CD4-positive, alpha-beta T cell treated with Interferon alpha-2 for 1 hour (primary cell): Measurements from ENCODE around the gene FAM181B.

Experiments used
- DNase-seq, 2 donors: peaks; one replicate each; pipeline ENCODE4 v3.0.0-alpha.2; 2020 to 2022

The FAM181B gene, protein sequence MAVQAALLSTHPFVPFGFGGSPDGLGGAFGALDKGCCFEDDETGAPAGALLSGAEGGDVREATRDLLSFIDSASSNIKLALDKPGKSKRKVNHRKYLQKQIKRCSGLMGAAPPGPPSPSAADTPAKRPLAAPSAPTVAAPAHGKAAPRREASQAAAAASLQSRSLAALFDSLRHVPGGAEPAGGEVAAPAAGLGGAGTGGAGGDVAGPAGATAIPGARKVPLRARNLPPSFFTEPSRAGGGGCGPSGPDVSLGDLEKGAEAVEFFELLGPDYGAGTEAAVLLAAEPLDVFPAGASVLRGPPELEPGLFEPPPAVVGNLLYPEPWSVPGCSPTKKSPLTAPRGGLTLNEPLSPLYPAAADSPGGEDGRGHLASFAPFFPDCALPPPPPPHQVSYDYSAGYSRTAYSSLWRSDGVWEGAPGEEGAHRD

DNA sequence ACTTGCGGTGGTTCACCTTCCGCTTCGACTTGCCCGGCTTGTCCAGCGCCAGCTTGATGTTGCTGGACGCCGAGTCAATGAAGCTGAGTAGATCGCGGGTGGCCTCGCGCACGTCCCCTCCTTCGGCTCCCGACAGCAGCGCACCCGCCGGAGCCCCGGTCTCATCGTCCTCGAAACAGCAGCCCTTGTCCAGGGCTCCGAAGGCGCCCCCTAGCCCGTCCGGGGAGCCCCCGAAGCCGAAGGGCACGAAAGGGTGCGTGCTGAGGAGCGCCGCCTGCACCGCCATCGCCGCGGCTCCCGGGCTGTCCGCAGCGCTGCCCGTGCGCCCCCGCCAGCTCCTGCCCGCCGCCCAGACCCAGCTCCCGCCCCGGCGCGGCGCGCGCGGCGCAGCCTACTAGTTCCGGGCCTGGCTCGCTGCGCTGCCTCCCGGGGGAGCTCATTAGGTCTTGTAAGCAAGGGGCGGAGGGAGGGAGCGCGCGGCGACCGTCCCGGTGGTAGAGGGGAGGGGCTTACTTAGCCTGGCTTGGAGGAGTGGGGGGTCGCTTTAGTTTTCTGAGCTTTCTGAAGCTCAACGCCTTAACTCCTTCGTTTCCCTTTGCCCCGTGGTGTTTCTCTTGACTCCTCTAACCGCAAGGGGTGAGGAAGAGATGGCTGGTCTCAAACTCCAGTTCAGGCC, at the start of gene FAM181B:
TSS of gene FAM181B (minus strand) at position 421 of the 676 bp plus-strand sequence. CDS start at position 286, 135 bp downstream.
- peak in 1 of 2 donors; percentile 18 for DNase-seq

DNA sequence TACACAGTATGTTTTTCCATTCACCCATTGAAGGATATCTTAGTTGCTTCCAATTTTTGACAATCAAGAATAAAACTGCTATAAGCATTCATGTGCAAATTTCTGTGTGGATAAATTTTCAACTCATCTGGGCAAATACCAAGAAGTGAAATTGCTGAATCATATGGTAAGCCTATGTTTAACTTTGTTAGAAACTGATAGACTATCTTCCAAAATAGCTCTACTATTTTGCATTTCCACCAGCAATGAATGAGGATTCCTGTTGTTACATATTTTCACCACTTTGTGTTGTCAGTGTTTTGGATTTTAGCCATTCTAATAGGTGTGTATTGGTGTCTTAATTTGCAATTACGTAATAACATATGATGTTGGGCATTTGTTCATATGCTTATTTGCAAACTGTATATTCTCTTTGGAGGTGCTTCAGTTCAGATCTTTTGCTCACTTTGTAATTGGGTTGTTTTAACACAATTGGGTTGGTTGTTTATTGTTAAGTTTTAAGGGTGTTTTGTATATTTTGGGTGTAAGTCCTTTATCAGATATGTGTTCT, 49.2 kb upstream of the FAM181B start:
- no peak for DNase-seq

DNA sequence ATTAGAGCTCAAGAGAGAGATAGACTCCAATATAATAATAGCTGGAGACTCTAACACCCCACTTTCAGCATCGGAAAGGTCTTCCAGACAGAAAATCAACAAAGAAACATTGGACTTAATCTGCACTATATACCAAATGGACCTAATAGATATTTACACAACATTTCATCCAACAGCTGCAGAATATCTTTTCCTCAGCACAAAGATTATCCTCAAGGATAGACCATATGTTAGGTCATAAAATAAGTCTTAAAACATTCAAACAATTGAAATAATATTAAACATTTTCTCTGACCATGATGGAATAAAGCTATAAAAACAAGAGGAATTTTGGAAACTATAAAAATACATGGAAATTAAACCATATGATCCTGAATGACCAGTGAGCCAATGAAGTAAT, 45.1 kb upstream of the FAM181B start:
- DNase-seq, result no peak

DNA sequence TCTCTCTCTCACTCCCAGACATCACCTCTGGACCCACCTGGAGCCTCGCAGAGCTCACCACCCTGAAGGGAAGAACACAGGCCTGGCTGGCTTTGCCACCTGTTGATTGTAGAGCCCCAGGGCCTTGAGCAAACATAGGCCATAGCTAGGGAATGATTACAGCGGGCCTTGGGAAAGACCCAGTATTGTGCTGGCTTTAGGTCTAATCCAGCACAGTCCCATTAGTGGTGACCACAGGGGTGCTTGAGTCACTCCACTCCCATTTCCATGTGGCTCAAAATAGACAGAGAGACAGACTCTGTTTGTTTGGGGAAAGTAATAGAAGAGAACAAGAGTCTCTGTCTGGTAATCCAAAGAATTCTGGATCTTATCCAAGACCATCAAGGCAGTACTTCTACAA, 42.7 kb upstream of the FAM181B start:
- DNase-seq, result no peak

DNA sequence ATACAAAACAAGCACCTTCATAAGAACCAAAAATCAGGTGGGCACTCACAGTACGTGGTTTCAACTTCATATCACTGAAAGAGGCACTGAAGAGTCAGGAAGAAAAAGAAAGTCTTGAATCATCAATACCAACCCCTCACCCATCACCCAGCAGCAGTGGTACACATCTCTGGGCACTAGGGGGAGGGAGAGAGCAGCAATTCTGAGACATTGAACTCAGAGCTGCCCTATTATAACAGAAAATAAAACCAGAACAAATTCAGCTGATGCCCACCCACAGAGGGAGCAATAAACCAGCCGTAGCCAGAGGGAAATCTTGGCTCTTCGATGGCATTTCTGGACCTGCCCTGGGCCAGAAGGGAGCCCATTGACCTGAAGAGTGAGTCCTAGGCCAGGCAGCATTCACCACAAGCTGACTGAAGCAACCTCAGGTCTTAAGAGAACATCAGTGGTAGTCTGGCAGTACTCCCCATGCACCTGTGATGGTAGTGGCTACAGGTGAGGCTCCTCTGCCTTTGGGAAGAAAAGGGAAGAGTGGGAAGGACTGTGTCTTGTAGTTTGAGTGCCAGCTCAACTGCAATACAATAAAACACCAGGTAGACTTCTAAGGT, 42.2 kb upstream of the FAM181B start:
- peak in 1 of 2 donors; percentile 35 for DNase-seq

DNA sequence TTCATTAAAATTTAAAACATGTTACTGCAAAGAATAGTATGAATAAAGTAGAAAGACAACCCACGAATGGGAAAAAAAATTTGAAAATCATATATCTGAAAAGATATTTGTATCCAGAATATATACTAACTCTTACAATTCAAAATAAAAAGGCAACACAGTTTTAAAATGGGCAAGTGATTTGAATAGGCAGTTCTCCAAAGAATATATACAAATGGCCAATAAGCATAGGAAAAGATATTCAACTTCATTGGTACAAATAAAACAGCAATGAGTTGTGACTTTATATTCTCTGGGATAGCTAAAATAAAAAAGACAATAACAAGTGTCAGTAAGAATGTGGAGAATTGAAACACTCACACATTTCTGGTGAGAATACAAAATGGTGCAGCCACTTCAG, 41.6 kb upstream of the FAM181B start:
- DNase-seq, result no peak

DNA sequence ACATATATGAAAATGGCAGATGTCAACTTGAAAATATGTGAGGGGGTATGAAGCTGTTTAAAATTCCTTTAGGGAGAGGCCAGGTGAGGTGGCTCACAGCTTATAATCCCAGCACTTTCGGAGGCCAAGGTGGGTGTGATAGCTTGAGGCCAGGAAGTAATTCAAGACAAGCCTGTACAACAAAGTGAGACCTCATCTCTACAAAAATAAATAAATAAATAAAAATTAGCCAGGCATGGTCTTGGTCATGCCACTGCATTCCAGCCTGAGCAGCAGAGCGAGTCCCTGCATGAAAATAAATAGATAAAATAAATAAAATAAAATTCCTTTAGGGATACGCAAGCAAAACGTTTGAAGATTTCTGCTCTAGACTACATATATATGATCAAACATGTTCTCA, 38.1 kb upstream of the FAM181B start:
- no peak for DNase-seq

DNA sequence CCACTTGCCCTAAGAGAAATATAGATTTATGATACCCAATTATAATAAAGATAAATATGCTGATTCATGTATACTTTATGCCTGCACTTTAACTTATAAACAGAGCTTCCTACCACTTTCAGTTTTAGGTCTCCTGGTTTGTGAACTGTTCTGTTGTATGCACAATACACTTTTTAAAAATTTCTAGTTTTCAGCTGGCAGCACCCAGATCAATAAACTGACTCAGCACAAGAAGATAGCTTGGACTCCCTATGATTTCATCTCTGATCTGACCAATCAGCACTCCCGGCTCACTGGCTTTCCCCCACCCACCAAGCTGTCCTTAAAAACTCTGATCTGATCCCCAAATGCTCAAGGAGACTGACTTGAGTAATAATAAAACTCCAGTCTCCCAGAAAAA, 33.5 kb upstream of the FAM181B start:
- DNase-seq, result no peak

DNA sequence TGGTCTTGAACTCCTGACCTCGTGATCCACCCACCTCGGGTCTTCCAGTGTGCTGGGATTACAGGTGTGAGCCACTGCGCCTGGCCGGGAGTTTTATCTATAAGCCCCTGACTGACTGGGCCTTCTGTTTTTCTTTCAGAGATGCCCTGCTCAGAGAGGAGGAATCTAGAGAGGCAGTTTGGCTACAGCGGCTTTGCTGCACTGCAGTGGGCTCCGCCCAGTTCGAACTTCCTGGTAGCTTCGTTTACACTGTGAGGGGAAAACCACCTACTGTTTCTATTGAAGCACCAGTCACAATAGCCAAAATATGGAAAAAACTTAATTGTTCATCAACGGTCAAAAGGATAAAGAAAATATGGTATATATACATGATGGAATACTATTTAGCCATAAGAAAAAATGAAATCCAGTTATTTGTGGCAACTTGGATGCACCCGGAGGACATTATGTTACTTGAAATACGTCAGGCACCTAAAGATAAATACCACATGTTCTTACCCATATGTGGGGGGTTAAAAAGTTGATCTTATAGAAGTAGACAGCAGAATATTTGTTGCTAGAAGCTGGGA, 31.9 kb upstream of the FAM181B start:
- peak in 1 of 2 donors; percentile 12 for DNase-seq

DNA sequence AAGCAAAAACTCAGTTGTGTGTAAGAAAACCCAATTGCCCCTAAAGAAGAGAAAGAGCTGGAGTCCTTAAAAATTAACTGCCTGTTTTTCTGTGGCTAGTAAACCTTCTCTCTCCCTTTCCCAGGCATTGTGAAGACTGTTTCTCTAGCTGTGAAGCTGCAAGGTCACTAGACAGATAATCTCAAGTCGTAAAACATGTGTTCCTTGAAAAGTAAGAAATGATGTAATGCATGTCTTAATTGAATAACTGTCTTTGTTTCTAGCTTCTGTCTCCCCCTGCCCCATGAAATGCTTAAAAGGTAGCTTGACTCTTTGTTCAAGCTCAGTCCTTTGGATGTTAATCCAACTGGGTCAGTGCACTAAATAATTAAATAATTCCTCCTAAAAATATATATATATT, 29.5 kb upstream of the FAM181B start:
- DNase-seq, result no peak

DNA sequence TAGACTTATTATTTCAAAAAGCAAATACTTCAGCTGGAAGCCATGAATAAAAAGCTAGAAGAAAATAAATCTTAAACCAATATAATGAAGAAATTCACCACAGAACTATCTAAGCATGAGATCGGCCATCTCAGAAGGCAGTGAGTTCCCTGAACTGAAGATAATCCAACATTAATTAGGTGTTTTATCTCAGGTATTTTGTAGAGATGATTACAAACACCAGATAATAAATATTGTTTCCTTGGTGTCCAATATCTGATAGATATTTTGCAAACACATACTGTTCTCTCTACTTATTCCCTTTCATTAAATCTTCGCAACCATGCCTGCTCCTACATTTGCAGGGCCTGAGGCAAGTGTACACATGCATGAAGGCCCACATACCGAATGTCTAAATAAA, 26.0 kb upstream of the FAM181B start:
- no peak for DNase-seq

DNA sequence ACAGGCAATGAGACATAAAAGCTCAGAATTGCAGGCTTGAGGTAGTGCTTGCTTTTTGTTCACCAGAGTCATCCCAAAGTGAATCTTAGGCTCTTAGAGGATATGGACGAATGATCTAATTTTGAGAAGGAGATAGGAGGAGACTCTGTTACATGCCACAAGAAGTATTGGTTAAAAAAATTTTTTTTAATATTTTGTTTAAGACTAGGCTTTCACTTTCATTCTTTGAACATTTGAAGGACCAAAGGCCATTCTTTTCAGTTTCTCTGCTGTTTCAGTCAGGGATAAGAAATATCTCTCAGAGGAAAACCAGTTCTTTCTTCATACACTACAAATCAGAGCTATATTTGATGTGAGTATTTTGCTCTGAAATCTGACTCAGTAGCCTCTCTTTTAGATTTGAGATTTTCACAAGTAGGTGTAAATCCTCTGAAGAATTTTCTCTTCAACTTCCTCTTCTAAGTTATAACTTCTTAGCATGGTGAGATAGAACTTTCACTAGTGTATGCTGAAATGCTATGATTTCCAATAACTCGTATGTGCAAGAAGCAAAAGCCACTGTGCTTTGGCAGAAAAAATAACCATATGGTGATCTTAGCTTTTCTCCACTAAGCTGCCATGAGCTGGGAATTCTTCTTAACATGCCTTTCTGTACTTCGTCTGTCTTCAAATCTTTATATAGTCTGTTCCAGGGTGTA, 24.1 kb upstream of the FAM181B start:
- no peak for DNase-seq

DNA sequence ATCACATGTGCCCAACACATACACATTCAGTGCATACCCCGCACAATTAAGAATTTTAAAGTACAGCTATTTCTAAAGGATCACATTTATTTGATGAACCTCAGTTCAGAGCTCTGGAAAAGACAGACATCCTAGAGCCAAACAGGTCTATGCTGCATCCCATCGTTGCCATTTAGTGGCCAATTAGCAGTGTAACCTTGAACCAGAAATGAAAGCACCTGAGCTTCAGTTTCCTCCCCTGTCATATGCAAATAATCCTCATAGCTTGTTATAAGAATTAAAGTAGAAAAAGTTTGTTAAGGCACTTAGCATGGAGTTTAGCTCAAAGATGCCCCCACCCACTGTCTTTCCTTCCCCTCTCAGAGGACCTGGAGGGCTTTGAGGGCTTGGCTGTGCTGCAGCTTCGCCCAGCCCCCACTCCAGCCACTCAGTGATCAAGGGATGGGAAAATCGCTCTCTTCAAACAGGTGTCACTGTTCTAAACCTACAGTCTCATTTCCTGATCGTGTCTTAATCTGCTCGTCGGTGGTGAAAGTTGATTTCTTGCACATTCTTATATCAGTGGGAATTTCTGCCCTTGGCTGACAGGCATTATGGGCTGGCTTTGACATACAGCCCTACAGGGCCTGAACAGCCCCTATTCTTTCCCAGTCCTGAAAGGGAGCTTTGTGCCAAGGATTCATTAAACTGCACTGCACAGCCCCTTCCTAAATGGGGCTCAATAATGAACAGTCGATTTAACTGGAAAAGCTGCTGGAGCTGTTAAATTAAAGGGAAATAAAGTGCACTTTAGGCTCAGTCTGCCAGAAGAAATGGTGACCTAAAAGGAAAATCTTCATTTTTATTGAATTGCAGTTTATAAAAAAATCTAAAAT, 23.3 kb upstream of the FAM181B start:
- no peak for DNase-seq

DNA sequence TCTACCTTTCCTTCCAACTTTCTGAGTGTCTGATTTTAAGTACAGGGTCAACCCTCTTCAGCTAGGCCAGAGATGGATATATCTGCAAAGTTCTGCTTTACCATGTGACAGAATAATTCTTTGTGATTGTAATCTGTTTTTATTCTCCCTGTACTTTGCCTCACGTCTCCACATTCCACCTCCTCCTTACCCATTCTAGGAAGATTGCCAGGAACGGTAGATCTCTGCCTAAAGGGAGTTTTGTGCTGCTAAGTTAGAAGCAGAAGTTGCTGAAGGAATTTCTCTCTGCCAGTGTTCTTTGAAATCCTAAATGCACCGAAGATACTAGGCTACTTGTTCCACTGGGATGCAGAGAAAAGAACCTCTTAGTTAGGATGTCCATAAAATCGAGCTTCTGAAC, 20.7 kb upstream of the FAM181B start:
- DNase-seq, result no peak

DNA sequence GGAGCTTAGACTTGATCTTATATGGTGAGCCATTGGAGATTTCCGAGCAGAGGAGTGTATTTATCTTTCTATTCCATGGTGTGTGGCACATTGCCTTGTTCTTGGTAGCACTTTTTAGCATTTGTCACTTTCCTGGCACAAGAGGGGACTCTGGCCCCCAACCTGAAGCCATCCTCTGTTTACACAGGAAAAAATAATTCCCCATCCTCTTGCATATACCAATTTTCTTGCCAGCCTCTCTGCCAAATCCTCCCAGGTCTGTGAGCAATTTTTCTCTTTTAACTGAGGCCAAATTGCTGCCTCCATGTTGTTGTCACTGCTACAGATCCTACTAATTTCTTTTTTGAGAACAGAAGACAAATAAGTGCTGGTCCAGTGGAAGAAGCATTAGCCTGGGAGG, 20.3 kb upstream of the FAM181B start:
- DNase-seq, result no peak

DNA sequence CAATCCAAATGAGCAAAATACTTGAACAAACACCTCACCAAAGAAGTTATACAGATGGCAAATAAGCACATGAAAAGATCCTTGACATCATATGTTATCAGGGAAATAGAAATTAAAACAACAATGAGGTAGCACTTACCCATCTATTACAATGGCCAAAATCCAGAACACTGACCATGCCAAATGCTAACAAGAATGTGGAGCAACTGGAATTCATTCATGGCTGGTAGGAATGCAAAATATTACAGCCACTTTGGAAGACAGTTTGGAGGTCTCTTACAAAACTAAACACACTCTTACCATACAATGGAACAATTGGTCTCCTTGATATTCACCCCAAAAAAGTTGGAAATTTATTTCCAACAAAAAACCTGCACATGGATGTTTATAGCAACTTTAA, 19.1 kb upstream of the FAM181B start:
- no peak for DNase-seq

DNA sequence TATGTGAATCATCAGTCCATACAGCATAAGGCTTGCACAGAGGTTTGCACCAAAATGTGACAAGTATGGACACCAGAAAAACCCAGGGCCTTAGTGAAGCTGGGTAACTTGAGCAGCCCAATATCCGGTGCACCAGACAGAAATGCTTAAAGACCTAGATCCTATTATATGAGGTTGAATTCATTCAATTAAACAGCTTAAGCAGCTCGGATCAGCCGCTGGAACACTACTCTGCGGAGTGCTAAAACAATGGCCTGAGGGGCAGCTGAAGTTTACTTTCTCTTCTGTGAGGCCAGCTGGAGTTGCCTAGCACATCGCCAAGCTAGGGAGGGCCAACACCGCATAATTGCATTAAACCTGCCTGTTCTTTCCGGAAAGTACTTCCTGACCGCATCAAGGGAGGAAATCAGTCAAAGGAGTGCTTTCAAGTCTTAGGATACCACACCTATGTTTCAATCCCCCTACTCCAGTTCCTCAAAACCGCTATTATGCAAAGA, 17.0 kb upstream of the FAM181B start:
- DNase-seq, result peak in 1 of 2 donors; percentile 44

DNA sequence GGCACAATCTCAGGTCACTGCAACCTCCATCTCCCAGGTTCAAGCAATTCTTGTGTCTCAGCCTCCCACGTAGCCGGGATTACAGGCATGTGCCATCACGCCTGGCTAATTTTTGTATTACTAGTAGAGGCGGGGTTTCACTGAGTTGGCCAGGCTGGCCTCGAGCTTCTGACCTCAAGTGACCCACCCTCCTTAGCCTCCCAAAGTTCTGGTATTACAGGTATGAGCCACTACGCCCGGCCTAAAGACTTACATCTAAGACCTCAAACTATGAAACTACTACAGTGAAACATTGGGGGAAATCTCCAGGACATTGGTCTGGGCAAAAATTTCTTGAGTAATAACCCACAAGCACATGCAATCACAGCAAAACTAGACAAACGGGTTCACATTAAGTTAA, 13.8 kb upstream of the FAM181B start:
- no peak for DNase-seq

DNA sequence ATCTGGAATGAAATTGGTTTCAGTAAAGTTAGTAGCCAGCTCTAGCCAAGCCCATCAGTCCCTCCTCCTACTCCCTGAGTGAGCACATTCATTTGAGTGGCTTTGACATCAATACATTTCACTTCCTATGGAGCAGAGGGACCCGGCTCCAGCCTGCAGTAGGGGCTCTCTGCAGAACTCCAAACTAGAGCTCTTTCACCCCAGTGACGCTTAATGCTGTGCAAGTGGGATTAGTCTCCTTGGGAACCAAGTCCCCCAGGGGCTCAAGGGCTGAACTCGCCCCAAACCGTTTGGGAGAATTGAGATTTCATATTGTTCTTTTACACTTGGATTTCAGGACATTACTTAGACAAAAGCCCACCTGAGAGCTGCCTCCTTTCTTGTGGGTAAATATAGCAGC, 4.4 kb upstream of the FAM181B start:
- no peak for DNase-seq

DNA sequence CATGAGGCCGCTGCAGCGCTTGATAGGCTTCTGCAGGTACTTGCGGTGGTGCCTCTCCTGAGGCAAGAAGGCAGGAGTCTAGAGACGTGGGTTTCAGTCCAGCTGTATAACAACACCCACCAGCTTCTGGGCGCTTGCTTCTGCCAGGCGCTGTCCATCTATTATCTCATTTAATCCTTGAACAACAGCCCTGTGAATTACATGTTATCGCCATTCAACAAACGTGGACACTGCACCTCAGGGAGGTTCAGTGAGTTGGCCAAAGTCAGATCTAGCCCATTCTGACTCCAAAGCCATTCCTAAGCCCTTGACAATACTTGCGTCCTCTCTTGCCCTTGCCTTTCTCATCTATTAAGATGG, 436 bp upstream of the FAM181B start:
- DNase-seq, result no peak

DNA sequence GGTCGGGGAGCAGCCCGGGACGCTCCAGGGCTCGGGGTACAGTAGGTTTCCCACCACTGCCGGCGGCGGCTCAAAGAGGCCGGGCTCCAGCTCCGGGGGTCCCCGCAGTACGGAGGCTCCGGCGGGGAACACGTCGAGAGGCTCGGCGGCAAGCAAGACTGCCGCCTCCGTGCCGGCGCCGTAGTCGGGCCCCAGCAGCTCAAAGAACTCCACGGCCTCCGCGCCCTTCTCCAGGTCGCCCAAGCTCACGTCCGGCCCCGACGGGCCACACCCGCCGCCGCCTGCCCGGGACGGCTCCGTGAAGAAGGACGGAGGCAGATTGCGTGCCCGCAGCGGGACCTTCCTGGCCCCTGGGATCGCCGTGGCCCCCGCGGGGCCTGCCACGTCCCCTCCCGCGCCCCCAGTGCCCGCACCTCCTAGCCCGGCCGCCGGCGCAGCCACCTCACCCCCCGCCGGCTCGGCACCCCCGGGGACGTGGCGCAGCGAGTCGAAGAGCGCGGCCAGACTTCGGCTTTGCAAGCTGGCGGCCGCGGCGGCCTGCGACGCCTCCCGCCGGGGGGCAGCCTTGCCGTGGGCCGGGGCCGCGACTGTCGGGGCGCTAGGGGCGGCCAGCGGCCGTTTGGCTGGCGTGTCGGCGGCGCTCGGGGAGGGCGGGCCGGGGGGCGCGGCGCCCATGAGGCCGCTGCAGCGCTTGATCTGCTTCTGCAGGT, 775 bp downstream of the FAM181B start:
- DNase-seq, result no peak
